ENCODE data around the gene EMP3.
"Not testable (repeated sequence)": the region's sequence is repeated elsewhere in the genome, so short reads cannot be mapped to it uniquely, and the experiment has no call there.

EMP3 gene, protein sequence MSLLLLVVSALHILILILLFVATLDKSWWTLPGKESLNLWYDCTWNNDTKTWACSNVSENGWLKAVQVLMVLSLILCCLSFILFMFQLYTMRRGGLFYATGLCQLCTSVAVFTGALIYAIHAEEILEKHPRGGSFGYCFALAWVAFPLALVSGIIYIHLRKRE
- 109 to 146 reads per million in 2 donors for total RNA-seq

DNA sequence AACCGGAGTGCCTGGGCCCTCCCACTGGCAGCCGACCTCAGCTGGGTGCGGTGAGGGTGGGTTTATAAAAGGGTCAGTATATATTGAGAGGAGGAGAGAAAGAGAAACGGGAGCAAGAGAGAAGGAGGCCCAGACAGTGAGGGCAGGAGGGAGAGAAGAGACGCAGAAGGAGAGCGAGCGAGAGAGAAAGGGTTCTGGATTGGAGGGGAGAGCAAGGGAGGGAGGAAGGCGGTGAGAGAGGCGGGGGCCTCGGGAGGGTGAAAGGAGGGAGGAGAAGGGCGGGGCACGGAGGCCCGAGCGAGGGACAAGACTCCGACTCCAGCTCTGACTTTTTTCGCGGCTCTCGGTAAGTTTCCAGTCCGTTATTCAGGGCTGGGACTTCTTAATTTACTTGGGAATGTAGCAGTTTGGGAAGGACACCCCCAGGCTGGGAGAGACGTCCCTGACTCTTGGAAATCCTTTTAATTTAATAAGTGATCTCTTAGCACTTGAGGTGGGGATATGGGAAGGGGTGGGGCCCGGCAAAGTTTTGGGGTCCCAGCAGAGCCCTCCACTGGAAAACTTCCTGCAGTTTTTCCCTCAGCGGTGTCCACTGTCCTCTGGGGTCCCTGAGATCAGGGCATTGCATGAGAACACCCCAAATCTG lies at the start of gene EMP3:
TSS of gene EMP3 (plus strand) at position 288 of the 646 bp plus-strand sequence. CDS start 1,293 bp downstream, outside the sequence.
- peak; percentile 50 for DNase-seq

DNA sequence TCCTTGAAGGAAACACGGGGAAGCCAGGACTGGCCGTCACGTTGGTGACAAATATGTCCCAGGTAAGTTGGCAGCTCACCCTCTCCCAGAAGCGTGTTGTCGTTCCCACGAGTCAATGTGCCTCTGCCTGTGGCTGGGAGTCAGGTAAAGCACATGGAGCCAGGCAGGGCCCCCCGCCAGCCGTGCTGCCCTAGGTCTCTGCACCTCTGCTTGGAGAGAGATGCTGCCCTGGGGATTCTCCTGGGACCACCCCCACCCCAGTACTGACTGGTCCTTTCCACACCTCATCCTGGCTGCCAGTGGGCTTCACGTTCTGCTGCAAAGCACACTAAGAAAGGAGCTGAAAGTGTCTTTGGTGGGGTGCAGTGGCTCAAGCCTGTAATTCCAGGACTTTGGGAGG lies 45.6 kb upstream of the EMP3 start:
- no peak for DNase-seq

DNA sequence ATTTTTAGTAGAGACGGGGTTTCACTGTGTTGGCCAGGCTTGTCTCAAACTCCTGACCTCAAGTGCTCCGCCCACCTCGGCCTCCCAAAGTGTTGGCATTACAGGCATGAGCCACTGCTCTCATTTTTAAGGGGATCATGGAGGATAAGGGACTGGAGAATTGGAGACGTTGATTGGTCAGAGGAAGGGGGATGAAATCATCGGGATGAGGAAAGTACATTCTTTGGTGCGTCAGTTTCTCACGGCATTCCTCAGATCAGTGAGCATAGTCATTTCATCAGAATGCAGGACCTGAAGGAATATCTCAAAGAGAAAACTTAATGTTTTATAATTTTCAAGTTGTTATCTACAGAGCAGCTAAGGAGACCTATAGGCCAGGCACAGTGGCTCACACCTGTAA lies 41.4 kb upstream of the EMP3 start:
- no peak for DNase-seq

DNA sequence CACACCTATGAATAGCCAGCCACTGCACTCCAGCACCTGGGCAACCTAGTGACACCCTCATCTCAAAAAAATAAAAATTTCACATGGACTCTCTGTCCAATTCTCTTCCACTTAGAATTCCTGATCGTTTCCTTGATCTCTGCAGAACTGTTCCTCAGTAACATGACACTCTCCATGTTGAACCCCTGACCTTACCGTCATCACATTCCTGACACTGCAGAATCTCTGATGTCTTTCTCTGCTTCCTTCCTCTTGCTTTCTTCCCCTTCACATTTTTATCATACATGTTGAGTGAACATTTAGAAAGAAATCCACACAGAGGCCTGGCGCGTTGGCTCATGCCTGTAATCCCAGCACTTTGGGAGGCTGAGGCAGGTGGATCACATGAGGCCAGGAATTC lies 40.5 kb upstream of the EMP3 start:
- DNase-seq: no peak

DNA sequence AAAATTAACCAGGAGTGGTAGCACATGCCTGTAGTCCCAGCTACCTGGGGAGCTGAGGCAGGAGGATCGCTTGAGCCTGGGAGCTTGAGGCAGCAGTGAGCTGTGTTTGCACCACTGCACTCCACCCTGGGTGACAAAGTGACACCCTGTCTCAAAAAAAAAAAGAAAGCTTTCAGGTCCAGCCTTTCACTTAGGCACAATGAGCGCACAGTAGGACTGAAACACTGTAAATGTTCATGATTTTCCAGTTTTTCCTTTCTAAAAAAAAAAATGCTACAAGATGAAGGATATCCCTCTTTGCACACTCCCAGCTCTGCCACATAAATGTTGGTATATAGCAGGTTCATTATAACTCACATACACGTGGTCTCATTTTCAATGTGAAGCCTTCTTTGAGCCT lies 37.6 kb upstream of the EMP3 start:
- no peak for DNase-seq

DNA sequence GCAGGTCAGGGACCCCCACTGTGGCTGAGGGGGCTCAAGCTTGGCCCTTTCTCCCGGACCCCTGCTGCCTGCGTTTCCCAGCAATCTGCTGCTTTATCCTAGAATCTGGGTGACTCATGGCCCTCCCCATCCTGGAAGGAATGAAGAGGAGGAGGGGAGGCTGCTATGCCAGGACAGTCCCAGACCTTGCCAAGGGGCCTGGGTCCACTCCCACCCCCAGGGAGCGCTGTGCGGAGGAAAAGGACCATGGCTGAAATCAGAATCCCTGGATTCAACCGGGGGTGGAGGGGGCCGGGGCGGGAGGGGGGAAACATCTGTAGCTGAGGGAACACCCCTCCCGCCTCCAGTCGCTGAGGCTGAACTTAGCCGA lies 35.0 kb upstream of the EMP3 start:
- no peak for DNase-seq

DNA sequence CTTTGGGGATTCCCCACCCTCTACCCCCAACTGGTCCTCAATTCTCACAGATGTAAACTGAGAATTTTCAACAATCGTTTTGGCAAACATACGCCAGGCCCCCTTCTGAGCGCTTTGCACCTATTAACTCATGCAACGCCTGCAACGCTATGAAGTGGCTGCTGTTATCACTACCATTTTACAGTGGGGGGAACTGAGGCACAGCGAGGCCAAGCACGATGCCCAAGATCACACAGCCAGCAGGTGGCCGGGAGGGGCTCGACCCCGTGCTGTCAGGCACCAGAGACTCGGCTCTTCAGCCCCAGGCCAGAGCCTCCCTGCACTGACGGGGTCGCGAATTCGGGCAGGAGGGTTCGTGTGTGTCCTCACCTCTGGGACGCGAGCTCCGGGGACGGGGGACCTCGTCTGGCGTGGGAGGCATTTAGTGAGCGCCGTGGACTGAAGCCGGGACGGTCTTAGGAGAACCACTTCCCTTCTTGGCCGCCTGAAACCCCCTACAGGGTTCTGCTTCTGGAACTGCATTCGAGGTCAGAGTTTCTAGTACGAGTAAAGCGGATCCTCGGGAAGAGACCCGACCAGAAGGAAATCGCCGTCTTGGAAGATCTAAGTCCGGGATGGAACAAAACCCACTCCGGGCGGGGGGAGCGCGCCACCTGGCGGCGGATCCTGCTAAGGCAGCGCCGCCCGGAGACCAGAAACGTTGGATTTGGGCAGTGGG lies 34.4 kb upstream of the EMP3 start:
- DNase-seq: peak; percentile 40

DNA sequence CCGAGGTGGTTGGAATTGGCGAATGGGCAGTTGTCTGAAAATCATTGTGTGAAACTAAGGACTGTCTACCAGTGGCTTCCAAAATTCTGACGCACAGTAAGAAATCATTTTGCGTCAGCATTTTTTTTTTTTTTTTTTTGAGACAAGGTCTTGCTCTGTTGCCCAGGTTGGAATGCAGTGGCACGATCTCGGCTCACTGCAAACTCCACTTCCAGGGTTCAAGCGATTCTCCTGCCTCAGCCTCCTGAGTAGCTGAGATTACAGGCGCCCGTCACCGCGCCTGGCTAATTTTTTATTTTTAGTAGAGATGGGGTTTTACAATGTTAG lies 33.9 kb upstream of the EMP3 start:
- DNase-seq: not testable (repeated sequence)

DNA sequence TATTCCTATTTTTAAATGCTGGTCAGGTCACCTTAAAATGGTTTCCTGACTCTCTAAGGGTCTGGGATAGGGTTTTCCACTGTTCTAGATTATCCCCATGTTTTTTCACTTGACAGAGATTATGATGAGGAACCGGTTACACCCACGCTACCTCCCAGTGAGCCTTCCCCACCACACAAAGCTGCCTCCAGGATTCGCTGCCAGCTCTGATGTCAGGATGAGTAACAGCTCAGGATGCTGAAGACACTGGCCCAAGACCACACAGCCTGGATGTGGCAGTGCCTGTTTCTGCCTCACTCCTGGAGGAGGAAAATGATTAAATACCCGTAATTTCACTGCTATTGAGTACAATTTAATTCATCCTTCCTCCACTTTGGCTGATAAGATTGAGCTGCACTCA lies 32.6 kb upstream of the EMP3 start:
- DNase-seq: no peak

DNA sequence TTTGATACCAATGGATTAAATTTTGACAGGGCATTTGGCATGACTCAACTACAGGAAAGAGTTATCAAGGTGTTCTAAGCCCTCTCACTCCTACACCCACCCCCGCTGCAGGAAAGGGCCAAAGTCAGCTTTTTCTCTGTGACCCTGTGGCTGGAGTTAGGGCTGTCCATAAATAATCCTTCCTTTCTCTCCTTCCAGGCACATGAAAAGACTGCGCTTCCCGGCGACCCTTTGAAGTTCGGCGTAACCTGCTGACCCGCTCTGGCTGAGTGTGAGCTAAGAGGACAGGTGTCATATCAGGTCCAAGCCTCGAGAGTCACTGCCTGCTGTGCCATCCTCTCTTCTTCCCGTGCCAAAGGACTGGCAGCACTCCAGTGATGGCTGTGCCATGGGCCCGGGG lies 29.9 kb upstream of the EMP3 start:
- no peak for DNase-seq

DNA sequence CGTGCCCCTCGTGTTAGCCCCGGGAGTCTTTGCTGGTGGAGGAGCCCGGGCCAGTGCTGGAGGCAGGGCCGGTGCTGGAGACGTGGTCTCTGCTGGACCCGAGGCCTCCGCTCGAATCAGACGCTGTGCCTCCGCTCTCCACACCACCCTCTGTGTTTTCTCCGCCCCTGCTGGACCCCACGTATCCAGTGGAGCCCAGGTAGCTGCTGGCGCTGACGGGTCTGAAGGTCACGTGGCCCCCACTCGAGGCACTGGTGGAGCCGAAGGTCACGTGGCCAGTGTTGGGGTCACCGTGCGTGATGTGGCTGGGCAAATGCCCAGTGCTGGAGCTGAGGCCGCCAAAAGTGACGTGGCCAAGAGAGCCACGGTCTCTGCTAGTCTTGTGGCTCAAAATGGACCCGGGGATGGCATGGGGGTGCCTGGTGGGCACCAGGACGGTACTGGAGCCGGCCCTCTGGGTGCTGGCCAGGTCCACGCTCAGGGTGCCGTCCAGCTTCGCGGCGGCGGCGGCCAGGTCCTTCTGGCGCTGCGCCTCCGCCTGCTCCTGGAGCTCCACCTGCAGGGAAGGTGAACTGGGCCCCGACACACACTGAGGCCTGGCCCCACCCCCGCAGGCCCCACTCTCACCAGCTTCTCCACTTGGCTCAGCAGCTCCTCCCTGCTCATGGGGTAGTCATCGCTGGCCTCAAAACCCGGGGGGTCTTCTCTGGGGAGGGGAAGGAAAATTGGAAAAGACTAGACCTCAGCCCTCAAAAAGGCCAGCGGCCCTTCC lies 28.2 kb upstream of the EMP3 start:
- no peak for DNase-seq

DNA sequence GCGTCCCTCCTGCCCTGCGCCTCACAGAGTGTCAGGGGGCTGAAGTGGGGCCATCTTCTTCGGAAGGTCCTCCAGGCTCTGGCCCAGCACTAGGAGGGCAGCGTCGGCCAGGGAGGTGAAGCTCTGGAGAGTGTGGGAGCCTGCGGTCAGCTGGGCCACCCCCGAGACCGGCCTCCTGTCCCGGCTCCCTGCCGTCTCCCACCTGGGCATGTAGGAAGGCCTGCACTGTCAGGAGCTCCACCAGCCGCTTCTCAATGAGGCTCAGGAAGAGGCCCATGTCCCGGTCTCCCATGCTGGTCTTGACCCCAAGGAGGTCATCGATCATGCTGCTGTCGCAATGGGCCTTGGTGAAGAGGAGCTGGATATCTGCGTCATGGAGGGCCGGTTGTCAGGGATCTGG lies 27.4 kb upstream of the EMP3 start:
- DNase-seq: no peak

DNA sequence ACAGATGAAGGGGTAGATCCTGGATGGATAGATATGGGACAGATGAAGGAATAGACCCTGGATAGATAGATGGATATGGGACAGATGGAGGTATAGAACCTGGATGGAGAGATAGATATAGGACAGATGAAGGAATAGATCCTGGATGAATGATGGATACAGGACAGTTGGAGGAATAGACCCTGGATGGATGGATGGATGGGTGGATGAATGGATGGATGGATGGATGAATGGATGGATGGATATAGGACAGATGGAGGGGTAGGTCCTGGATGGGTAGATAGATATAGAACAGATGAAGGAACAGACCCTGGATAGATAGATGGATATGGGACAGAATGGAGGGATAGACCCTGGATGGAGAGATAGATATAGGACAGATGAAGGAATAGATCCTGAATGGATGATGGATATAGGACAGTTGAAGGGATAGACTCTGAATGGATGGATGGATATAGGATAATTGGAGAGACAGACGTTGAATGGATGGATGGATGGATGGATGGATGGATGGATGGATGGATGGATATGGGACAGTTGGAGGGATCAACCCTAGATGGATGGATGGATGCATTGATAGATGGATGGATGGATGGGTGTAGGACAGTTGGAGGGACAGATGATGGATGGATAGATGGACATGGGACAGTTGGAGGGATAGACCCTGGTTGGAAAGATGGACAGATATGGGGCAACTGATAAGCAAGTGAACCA lies 23.3 kb upstream of the EMP3 start:
- no peak for DNase-seq

DNA sequence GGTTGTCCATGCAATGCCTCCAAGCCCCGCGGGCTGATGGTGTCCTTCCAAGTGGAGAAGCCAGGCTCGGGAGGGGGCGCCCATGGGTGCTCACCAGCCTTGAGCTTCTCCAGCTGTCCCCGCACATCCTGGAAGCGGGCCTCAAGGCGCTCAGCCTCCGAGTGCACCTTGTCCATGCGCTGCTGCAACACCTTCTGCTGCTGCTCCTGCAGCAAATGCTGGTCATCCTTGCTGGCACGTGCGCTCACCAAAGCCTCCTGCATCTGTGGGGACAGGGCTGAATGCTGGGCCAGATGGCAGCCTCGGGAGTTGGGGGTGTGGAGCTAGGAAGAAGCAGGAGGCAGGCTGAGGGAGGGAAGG lies 22.8 kb upstream of the EMP3 start:
- DNase-seq: no peak

DNA sequence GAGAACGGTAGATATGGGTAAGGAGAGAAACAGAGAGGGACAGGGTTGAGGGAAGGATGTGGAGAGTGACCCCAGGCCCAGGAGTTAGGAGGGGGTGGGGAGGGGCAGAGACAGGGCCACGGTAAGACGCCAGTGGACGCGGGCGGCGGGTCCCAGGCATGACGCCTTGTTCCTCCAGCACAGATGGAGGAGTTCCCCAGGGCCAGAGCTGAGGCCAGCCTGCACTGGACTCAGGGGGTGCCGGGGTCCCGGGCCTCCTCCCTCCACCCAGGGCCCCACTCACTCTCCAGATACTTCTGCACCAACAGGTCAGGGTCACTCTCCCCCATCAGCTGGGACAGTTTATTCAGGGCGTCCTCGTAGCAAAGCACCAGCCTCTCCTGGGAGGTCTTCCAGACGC lies 22.0 kb upstream of the EMP3 start:
- DNase-seq: no peak

DNA sequence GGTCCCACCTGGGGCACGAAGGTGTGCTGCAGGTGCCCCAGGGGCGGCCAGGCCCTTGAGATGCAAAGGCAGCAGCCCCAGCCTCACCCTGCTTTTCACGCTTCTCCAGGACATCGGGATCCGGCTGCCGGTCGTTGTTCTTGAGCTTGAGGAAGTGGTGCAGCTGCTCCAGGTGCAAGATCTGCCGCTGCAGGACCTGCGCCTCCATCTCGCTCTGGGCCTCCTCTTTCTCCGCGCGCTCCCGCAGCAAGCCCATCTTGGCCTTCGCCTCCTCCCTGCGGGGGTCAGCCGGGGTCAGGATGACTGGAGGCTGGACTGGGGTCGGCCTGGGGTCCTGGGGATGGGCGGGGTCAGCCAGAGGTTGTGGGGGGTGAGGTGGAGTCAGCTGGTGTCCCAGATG lies 21.5 kb upstream of the EMP3 start:
- DNase-seq: no peak

DNA sequence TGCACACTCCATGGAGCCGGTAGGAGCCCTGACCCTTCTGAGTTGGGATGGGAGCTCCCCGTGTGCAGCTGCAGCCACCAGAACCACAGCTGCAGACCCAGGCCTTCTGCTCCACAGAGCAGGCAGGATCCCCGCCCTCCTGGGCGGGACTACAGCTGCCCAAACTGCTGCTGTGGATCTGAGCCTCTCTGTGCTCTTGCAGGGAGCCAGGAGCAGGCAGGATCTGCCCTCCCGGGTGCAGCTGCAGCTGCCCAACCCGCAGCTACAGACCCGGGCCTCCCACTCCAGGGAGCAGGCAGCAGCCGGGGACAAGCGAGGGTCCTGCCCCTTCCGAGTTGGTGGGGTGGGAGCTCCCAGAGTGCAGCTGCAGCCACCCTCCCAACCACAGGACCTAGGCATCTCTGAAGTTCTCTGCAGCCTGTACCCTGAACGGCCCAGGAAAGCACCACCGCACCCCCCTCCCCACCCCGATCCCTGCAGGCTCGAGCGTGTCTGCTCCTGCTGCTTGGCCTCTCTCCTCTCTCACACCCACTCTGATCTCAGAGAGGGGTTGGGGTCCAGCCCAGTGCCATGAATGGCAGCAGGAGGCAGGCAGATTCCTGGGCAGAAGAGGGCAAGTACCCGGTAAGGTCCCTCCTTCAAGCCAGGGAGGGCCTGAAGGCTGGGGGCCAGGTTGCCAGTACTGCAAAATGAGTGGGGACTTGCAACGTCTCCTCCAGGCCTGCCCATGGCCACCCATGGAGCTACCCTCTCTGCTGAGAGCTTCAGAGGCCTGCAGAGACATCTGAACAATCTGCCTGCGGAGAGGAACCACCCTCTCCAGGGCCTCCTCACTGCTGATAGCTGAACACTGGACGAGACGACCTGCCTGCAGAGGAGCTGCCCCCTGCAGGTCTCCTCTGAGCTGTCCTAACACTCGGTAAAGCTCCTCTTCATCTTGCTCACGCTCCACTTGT lies 16.4 kb upstream of the EMP3 start:
- no peak for DNase-seq

DNA sequence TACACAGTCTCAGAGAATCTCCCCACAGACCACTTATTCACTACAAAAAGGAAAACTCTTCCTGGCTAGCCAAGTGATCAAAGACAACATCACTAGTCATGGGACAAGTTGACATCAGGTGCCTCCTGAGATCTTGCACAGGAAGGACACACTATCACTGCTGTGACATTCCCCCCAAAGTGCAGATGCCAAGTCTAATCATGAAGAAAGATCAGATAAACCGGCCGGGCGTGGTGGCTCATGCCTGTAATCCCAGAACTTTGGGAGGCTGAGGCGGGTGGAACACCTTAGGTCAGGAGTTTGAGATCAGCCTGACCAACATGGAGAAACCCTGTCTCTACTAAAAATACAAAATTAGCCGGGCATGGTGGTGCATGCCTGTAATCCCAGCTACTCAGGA lies 15.6 kb upstream of the EMP3 start:
- DNase-seq: not testable (repeated sequence)

DNA sequence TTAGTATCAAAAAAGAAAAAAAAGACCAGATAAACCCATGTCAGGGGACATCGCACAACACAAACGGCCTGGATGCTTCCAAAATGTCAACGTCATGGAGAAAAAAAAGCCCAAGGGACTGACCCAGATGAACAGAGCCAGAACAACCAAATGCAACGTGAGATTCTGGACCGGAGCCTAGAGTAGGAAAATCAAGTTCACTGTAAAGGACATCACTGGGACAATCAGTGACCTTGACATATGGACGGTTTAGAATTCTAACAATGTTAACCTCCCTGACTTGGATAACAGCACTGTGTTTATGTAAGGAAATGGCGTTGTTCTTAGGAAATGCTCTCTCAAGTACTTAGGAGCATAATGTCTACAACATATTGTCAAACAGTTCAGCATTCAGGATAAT lies 15.1 kb upstream of the EMP3 start:
- no peak for DNase-seq

DNA sequence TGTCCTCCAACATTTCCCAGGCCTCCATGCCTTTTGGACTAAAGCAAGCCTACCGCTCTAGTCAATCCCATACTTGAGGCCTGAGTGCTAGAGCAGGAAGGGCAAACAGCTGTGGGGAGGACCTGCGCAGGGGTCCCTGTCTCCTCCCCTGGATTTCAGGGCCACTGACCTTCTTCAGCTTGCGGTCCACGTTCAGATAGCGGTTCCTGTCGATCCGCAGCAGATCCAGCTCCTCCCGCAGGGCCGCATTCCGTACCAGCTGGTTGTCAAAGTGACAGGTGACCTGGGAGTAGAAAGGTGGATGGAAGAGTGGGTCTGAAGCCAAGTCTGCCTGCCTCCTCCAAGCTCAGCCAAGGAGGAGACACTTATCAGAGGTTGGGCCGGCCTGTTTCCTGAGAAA lies 14.0 kb upstream of the EMP3 start:
- DNase-seq: no peak

DNA sequence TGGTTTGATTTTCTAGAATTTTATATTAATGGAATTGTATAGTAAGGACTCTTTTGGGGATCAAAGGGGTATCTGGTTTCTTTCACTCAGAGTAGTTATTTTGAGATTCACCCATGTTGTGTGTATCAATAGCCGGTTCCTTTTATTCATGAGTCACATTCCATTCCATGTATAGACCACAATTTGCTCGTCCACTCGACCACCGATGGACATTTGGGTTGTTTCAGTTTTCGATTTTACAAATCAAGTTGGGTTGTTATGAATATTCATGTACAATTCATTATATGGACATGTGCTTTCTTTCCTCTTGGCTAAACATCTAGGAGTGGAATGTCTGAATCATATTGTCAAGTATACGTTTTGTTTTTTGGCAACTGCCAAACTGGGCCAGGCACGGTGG lies 9.6 kb upstream of the EMP3 start:
- DNase-seq: no peak

DNA sequence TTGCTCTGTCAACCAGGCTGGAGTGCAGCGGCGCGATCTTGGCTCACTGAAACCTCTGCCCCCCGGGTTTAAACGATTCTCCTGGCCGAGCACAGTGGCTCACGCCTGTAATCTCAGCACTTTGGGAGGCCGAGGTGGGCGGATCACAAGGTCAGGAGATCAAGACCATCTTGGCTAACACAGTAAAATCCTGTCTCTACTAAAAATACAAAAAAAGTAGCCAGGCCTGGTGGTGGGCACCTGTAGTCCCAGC lies 7.7 kb upstream of the EMP3 start:
- not testable (repeated sequence) for DNase-seq

Data from activated gamma-delta T cell (primary cell).